Stimulated activated CD4-positive, alpha-beta T cell treated with anti-CD3 and anti-CD28 coated beads, Interleukin-2, amount 100 ng/mL, for 4 hours (primary cell): Measurements from ENCODE around the gene SFRP2.

ENCODE experiments used
- DNase-seq: peaks from one replicate; pipeline ENCODE4 v3.0.0-alpha.2; 2020; ENCODE audit warnings: low read depth

SFRP2 gene

GRCh38 chr4:153771046-153771445 is 17.8 kb downstream of the SFRP2 start:
- DNase-seq, result no peak

DNA sequence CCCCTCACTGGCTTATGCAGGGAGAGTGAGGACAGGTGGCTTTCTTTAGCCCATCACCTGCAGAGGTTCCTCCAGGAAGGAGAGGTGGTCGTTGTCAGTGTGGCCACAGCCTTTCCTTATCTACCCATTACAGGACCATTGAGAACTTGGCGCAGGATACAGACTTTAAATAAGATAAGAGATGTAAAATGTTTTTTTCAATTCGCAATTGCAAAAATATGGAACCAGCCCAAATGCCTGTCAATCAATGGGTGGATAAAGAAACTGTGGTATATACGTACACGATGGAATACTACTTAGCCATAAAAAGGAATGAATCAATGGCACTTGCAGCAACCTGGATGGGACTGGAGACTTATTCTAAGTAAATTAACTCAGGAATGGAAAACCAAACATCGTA is 22.1 kb downstream of the SFRP2 start:
- no peak for DNase-seq

DNA sequence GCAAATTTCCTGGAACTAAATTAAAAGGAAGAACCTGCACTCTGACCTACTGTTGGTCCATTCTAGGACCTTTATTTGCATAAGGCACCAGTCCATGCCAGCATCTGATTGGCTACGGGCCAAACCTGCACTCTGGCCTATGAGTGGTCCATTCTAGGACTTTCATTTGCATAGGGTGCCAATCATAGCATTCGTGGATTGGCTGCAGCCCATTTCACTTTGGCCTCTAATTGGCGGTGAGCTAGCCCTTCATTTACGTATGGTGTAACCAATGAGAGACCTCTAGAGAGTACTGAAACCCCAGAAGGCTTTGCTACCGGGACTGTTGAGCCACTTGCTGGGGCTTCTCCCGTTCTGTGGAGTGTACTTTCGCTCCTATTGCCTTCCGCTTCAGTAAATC is 23.0 kb downstream of the SFRP2 start:
- DNase-seq, result no peak

DNA sequence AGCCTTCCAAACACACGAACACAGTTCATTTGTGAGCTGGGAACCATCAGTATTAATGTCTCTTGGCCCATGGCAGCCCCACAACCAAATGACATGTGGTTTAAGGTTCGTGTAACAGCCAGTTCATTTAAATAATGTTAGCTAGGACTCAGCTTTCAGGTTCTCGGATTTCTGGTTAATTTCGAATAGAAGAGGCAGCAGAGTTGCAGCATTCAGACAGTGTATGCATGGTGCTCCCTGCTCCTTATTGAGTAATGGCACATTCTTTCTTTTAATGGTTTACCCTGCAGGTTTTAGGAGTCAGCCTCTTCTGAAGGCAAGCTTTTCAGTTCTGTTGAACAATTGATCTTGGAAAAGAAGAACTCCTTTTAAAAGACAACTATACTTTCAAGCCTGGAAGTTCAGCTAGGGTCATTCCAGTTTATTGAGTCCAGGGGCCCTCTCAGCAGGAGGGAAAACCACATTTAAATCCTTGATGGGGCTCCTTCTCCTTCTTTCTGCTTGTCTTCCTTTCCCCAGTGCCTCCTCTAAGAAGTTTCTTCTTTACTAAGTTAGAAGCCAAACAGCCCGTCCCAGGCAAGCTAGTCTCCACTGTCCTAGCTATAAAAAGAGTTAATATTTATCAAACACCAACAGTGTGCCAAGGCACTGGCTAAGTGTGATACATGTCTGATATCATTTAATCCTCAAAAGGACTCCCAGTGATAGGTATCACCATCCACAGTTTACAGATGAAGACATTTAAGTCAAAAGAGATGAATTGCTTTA is 24.1 kb downstream of the SFRP2 start:
- DNase-seq, result no peak

- no peak for DNase-seq
Observed at GRCh38 chr4:153763404-153763803, 25.5 kb downstream of the SFRP2 start.

GRCh38 chr4:153759407-153760316 is 29.2 kb downstream of the SFRP2 start, which contains the start of gene RNF175:
TSS of gene RNF175 (minus strand) at chr4:153760024. CDS start at chr4:153759862, 162 bp downstream.
- DNase-seq, result no peak

DNA sequence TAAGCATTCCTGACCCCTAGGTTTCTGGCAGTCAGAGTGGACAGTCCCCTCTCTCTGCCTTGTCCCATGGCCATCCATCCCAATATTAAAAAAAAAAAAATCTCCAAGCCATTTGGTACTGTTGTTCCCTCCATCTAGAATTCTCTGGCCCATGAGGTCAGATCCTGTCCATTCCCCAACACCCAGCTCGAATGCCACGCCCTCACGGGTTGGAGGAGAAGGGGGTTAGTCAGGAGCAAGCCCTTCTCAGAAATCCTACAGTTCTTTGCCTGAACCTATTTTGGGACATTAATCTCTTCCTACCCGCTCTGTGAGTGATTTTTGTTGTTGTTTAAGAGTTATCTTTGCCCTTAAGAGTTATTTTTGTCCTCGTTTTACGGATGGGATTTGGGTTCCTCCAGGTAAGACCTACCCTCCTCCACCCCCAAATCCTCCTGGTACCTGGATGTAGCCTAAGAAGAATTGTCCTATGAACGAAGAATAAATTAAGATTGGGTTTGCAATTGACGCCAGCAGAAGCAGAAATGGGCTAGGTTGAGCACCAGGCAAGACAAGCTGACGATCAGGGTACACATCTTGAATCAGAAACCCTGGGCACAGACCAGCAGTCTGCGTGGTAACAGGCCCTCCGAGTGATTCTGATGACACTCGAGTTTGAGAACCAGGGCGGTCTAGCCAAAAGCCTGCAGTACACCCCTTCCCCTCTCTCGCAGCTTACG is 30.0 kb downstream of the SFRP2 start:
- no peak for DNase-seq

- DNase-seq, result no peak
Observed at GRCh38 chr4:153758136-153758535, 30.7 kb downstream of the SFRP2 start.

DNA sequence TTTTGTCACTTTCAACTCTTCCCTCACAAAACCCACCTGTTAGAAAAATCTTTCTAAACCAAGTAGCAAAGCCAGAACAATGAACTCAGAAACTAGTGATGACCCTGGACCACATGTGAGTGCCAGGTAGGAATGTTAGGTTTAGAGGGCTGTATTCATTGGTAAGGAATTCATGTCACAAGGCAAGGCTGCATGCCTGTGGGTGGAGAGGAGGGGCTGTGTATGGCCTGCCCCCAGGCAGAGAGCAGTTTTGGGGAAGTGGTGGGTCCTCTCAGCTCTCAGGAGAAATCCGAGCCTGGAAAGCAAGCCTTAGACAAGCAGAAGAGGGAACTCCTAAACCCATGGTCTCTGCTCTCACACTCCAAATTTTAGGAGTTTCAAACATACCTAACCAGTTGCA is 31.5 kb downstream of the SFRP2 start:
- DNase-seq, result no peak

DNA sequence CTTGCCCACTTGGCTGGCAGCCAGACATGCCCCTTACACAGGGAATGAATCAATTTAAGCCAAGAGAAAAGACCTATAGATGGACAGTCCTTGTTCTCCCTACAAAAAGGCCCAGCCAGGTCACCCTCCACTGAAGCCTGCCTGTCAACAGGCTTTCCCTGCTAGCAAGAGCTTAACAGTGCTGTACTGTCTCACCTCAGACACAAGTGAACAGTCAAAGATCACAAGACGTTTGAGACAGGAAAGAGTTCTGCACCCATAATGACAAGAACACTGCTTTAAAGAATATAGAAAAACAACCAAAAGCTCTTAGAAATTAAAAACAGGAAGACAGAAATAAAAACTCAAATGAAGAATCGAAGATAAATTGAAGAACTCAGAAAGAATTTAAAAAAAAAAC is 33.7 kb downstream of the SFRP2 start:
- no peak for DNase-seq

GRCh38 chr4:153750197-153750817 is 38.6 kb downstream of the SFRP2 start:
- DNase-seq, result peak; percentile 52

- no peak for DNase-seq
Observed at GRCh38 chr4:153748378-153748777, 40.5 kb downstream of the SFRP2 start.

DNA sequence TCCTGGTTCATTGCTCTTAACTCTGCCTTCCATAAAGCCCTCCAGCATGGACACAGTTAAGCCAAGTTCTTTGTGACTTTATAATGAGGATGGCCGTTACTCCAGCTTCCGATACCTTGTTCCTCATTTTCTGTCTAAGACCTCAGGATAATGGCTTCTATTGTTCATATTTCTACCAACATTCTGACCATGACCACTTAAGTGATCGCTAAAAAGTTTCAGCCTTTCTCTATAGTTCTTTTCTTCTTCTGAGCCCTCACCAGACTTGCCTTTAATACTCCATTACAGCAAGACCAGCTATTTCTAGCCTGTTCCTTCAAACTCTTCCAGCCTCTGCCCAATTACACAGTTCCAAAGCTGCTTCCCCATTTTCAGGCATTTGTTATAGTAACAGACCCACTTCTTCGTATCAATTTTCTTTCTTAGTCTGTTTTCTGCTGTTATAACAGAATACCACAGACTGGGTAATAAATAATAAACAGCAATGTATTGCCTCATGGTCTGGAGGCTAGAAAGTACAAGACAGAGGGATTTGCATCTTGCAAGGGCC is 41.4 kb downstream of the SFRP2 start:
- no peak for DNase-seq

DNA sequence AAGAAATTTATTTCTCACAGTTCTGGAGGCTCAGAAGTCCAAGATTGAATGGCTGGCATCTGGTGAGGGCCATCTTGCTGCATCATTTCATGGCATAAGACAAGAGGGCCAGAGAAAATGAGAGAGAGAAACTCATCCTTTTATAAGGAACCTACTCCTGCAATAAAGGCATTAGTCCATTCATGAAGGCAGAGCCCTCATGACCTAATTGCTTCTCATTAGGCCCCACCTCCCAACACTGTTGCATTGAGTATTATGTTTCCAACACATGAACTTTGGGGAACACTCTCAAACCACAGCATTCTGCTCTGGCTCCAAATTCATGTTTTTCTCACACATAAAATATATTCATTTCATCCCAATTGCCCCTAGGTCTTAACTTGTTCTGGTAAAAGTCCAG is 43.2 kb downstream of the SFRP2 start:
- DNase-seq, result no peak

DNA sequence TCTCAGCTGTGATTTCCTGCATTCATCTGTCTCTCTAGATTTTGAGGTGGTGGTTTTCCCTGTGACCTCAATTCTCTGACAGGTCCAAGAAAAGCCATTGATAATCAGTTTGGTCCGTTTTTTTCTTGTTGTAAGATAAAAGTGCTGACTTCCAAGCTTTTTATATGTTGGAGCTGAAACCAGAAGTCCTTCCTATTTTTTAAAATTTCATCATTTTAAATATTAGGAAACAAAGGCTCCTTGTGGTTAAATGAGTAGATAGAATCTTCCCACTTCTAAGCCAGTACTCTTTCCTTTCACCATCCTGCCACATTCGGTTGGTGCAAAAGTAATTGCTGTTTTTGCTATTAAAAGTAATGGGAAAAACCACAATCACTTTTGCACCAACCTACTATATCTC is 47.3 kb downstream of the SFRP2 start:
- no peak for DNase-seq

- DNase-seq, result no peak
Observed at GRCh38 chr4:153735906-153736461, 52.9 kb downstream of the SFRP2 start.

DNA sequence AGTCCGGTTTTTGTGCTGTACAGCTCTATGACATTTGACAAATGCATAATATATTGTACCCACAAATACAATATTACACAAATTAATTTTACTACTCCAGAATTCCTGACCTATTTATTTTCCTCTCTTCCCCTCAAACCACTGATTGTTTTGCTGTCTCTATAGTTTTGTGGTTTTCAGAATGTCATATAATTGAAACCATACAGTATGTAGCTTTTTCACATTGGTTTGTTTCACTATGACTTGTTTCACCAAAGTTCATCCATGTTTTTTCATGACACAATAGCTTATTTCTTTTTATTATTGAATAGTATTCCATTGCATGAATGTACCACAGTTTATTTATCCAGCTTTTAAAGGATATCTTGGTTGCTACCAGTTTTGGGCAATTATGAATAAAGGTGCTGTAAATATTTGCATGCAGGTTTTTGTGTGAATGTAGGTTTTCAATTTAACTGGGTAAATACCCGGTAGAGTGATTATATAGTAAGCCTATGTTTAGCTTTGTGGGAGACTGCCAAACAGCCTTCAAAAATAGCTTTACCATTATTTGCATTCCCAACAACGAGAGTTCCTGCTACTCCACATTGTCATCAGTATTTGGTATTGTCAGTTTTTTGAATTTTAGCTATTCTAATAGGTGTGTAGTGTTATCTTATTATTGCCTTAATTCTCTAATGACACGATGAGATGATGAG is 55.0 kb downstream of the SFRP2 start:
- no peak for DNase-seq

DNA sequence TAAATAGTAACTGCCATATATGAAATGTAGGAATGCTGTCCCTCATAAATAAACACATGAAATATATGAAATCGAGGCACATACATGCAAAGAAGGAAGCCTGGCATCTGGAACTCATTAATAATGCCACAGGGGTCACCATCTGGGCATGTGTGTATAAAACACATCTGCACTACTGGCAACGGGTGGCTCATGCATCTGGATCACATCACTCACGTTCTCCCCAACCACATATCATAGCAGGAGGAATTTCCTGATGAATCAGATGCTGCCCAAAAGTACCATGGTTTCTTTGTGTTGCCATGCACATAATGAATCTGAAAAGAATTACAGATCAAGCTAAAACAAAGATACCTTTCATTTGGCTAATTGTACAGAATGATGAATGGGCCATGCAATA is 57.6 kb downstream of the SFRP2 start:
- DNase-seq, result no peak
